ENCODE results near the gene RAB30.

GRCh38 chr11:83035070-83035854 is 36.4 kb downstream of the RAB30 start:
- TF ChIP-seq CTCF (IDR thresholded peaks at IDR 0.05), result no peak
- no peak for TF ChIP-seq EP300 (IDR thresholded peaks at IDR 0.05)
- no peak for TF ChIP-seq POLR2A (IDR thresholded peaks at IDR 0.05)
- TF ChIP-seq POLR2AphosphoS5 (IDR thresholded peaks at IDR 0.05), result no peak

Measured in suprapubic skin (tissue), 4 donors.